Panc1 (cell line): Measurements from ENCODE around the gene WDR64. TPM values are rescaled to one million over a fixed set of nuclear protein-coding genes. Genes with fewer than 3 reads are reported as not detected.

ENCODE experiments used
- ATAC-seq: fragments of 200-7000 bp; cut with Tn5 transposase; 2 replicates; pipeline ENCODE4 v1.9.1; 2020; ENCODE audit warnings: mild to moderate bottlenecking, moderate library complexity
- BruUV-seq: library from RNA; stranded (reverse); fragments of 400-500 nt; replicated peaks from 2 replicates; lab custom pipeline; 2021; lab: Mats Ljungman, UMichigan
- CTCF ChIA-PET: fragments of 300-600 bp; sonication (Branson Sonifier 250); formaldehyde crosslinking; loops from one replicate; lab custom pipeline; 2022; ENCODE audit warnings: antibody characterized with exemption; lab: Charles Lee
- POLR2A ChIA-PET: fragments of 300-600 bp; sonication (Branson Sonifier 250); formaldehyde crosslinking; loops from one replicate; lab custom pipeline; 2022; ENCODE audit warnings: antibody characterized with exemption; lab: Charles Lee
- DNase-seq: peaks from one replicate; pipeline ENCODE4 v3.0.0-alpha.2; 2010; ENCODE audit warnings: low read depth, low spot score
- H3K27ac ChIP-seq: 2 replicates; pipeline ENCODE4 v1.5.1; 2011; ENCODE audit warnings: mild to moderate bottlenecking, low read length, inconsistent platforms
- H3K27me3 ChIP-seq: fragments of 200-500 bp; sonication (Bioruptor generic); 2 replicates; pipeline ENCODE4 v1.6.0; 2014; ENCODE audit warnings: low read length, inconsistent platforms; ENCODE audit not compliant: control insufficient read depth, insufficient read depth
- H3K36me3 ChIP-seq: fragments of 200-500 bp; sonication (Bioruptor generic); 2 replicates; pipeline ENCODE4 v1.5.1; 2014; ENCODE audit warnings: inconsistent platforms, mild to moderate bottlenecking, low read length, moderate library complexity; ENCODE audit not compliant: control insufficient read depth, insufficient read depth
- H3K4me1 ChIP-seq: 2 replicates; pipeline ENCODE4 v1.5.1; 2011; ENCODE audit warnings: inconsistent platforms, mild to moderate bottlenecking, low read length, moderate library complexity; ENCODE audit not compliant: control insufficient read depth, insufficient read depth
- H3K4me3 ChIP-seq, 2 experiments: 2 replicates each; pipeline ENCODE4 v1.5.1; 2011 to 2012; ENCODE audit warnings: low read depth in 2 of 2, low read length in 2 of 2, mild to moderate bottlenecking in 2 of 2, inconsistent platforms in 1 of 2, moderate library complexity in 1 of 2
- H3K9me3 ChIP-seq: fragments of 200-500 bp; sonication (Bioruptor generic); 2 replicates; pipeline ENCODE4 v1.5.1; 2014; ENCODE audit warnings: low read depth, mild to moderate bottlenecking, inconsistent platforms, low read length, moderate library complexity; ENCODE audit not compliant: control insufficient read depth, insufficient read depth
- CTCF ChIP-seq: fragments of 450-650 bp; IDR thresholded peaks from 2 replicates; pipeline ENCODE4 v1.5.1; 2017; ENCODE audit warnings: mild to moderate bottlenecking
- POLR2AphosphoS5 ChIP-seq: IDR thresholded peaks from 2 replicates; pipeline ENCODE4 v1.6.1; 2012; ENCODE audit warnings: mild to moderate bottlenecking, low read depth, low read length, moderate library complexity
- REST ChIP-seq, 2 experiments: IDR thresholded peaks; 2 replicates each; pipeline ENCODE4 v1.6.1; 2011 to 2012; ENCODE audit warnings: low read depth in 2 of 2, control low read depth in 1 of 2, low read length in 1 of 2, mild to moderate bottlenecking in 1 of 2, moderate library complexity in 1 of 2; ENCODE audit not compliant: insufficient read depth in 1 of 2
- SIN3A ChIP-seq: IDR thresholded peaks from 2 replicates; pipeline ENCODE4 v1.6.1; 2012; ENCODE audit warnings: low read depth, mild to moderate bottlenecking, low read length, moderate library complexity, borderline replicate concordance; ENCODE audit not compliant: insufficient read depth
- TCF7L2 ChIP-seq: IDR thresholded peaks from 2 replicates; pipeline ENCODE4 v1.6.1; 2011; ENCODE audit warnings: mild to moderate bottlenecking, low read depth, low read length, inconsistent platforms
- in situ Hi-C: cut with HindIII; loops from 2 replicates; pipeline ENCODE4 v1.10.0; 2016; ENCODE audit warnings: low sequenced_read_pairs, low pct_unique_long_range_greater_than_20kb
- intact Hi-C: fragments of 100-400 bp; cut with micrococcal nuclease; formaldehyde crosslinking; loops from one replicate; pipeline ENCODE4 v1.10.0; 2022; ENCODE audit not compliant: unreplicated experiment
- total RNA-seq: library from RNA; stranded (reverse); gene quantifications from one replicate; pipeline ENCODE4 v1.2.1, GENCODE V29; 2021; ENCODE audit not compliant: unreplicated experiment

Gene WDR64
- total RNA-seq, 1 experiment from 2014 or later = not detected

GRCh38 chr1:241612533-241613477, 39.3 kb upstream of the WDR64 start:
- H3K36me3 ChIP-seq = no peaks in the 10 kb centered on the region
- ChIA-PET CTCF (interaction anchor here (0.6 kb wide), 1 partner anchor 11 kb away, joined by 8 read pairs; no protein-coding TSS in a partner anchor), POLR2A (no interaction called here)
- H3K27ac ChIP-seq = peak overlapping the region; percentile 58; the same call in 1 of the 2 replicates
- no peaks in the 10 kb centered on the region for H3K9me3 ChIP-seq
- no peak for ATAC-seq
- H3K4me1 ChIP-seq = peaks cover 53% of the 10 kb centered on the region
- TF ChIP-seq CTCF = no peak
- H3K27me3 ChIP-seq = no peaks in the 10 kb centered on the region
- no peak overlapping the region for H3K4me3 ChIP-seq
- in situ Hi-C loops = loop anchor here (10.0 kb wide), 1 partner anchor 88 kb away; no protein-coding TSS in a partner anchor
- no TSS peak for BruUV-seq
- intact Hi-C loops = no loop called here
- no peak for DNase-seq

- BruUV-seq = no TSS peak
- in situ Hi-C loops (loop anchor here (10.0 kb wide), 1 partner anchor 89 kb away; no protein-coding TSS in a partner anchor), intact Hi-C loops (no loop called here)
- POLR2A ChIA-PET = no interaction called here
- ATAC-seq = no peak
- CTCF ChIA-PET = no interaction called here
- no peaks in the 10 kb centered on the region for H3K36me3 ChIP-seq
- DNase-seq = no peak
- no peak overlapping the region for H3K4me3 ChIP-seq
- H3K27me3 ChIP-seq = no peaks in the 10 kb centered on the region
- no peak for TF ChIP-seq TCF7L2
- peaks cover 40% of the 10 kb centered on the region for H3K4me1 ChIP-seq
- peak overlapping the region; percentile 68; the same call in 1 of the 2 replicates for H3K27ac ChIP-seq
- H3K9me3 ChIP-seq = no peaks in the 10 kb centered on the region
Observed at GRCh38 chr1:241614144-241614543, 37.9 kb upstream of the WDR64 start.

GRCh38 chr1:241614572-241614971, 37.5 kb upstream of the WDR64 start:
- ChIA-PET POLR2A (no interaction called here), CTCF (no interaction called here)
- H3K27ac ChIP-seq = peak overlapping the region; percentile 68; the same call in 1 of the 2 replicates
- intact Hi-C loops (no loop called here), in situ Hi-C loops (loop anchor here (10.0 kb wide), 1 partner anchor 90 kb away; no protein-coding TSS in a partner anchor)
- no peaks in the 10 kb centered on the region for H3K36me3 ChIP-seq
- ATAC-seq (no peak), DNase-seq (no peak)
- TF ChIP-seq POLR2AphosphoS5 = no peak
- no peak for TF ChIP-seq CTCF
- no peak for TF ChIP-seq REST (IDR thresholded peaks at IDR 0.05; ENCODE audit: insufficient read depth in 1 of 2, low read depth in 2 of 2, low read length in 1 of 2)
- TF ChIP-seq TCF7L2 = no peak
- no peak for TF ChIP-seq SIN3A
- no peak overlapping the region for H3K4me3 ChIP-seq
- no peaks in the 10 kb centered on the region for H3K27me3 ChIP-seq
- H3K9me3 ChIP-seq = no peaks in the 10 kb centered on the region
- no TSS peak for BruUV-seq
- H3K4me1 ChIP-seq = peaks cover 36% of the 10 kb centered on the region
